ENCODE data around the gene P2RY4.
"Not testable (repeated sequence)": the region's sequence is repeated elsewhere in the genome, so short reads cannot be mapped to it uniquely, and the experiment has no call there.

Gene P2RY4

DNA sequence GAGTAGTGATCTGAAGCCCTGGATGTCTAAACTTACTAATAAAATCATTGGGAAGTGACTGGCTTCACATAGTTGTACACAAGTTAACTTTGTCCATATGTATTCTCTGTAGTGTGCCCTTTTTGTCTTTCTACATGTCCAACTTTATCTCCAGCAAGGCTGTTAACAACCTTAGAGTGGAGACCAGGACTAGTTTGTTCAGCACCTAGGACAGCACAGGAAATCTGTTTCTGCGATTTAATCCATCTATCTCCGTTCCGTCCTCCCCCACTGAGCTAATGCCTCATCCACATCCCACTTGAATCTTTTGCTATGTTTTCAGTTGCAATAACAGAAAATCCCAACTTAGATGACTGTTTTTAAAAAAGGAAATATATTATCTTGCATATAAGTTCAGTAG is 4.8 kb upstream of the P2RY4 start:
- H3K9me3 ChIP-seq (ENCODE audit: control insufficient read depth, insufficient read depth, low read length): no peaks in the 10 kb centered on the region
- H3K36me3 ChIP-seq (ENCODE audit: control insufficient read depth, insufficient read depth, low read length): no peaks in the 10 kb centered on the region
- no peak overlapping the region for H3K4me3 ChIP-seq (ENCODE audit: low read depth, low read length)
- no peak overlapping the region for H3K9ac ChIP-seq (ENCODE audit: low read depth, low read length)
- H3K4me1 ChIP-seq (ENCODE audit: control insufficient read depth, insufficient read depth, low read length): no peaks in the 10 kb centered on the region
- H3K27me3 ChIP-seq (ENCODE audit: control insufficient read depth, insufficient read depth, low read length): no peaks in the 10 kb centered on the region

DNA sequence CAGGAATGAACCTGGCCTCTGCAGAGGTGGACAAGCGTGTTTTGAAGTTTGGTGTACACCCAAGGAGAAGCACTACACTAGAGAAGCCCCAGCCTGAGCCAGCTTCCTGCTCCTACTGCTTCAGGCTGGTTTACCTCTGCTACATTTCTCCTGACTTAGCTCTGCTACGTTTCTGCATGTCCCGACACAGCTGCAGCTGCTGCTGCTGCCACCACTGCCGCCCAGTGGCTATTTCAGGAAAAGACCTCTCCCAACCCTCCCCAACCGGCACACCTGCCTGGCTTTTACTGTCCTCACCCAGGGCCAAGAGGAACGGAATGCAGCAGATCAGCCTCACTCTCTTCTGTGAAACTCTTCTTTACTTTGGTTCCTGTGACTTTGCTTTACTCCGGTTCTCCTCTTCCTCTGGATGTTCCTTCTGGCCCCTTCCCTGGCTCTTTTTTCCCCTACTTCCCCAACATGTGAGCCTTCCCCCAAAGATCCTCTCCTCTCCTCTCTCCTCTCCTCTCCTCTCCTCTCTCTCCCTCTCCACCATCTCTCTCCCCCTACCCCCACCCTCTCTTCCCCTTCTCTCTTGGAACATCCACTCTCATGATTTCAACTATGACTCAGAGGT is 3.1 kb upstream of the P2RY4 start:
- no peak overlapping the region for H3K9ac ChIP-seq (ENCODE audit: low read depth, low read length)
- H3K4me3 ChIP-seq (ENCODE audit: low read depth, low read length): no peak overlapping the region
- H3K36me3 ChIP-seq (ENCODE audit: control insufficient read depth, insufficient read depth, low read length): no peaks in the 10 kb centered on the region
- H3K4me1 ChIP-seq (ENCODE audit: control insufficient read depth, insufficient read depth, low read length): no peaks in the 10 kb centered on the region
- H3K9me3 ChIP-seq (ENCODE audit: control insufficient read depth, insufficient read depth, low read length): no peaks in the 10 kb centered on the region
- H3K27me3 ChIP-seq (ENCODE audit: control insufficient read depth, insufficient read depth, low read length): no peaks in the 10 kb centered on the region

DNA sequence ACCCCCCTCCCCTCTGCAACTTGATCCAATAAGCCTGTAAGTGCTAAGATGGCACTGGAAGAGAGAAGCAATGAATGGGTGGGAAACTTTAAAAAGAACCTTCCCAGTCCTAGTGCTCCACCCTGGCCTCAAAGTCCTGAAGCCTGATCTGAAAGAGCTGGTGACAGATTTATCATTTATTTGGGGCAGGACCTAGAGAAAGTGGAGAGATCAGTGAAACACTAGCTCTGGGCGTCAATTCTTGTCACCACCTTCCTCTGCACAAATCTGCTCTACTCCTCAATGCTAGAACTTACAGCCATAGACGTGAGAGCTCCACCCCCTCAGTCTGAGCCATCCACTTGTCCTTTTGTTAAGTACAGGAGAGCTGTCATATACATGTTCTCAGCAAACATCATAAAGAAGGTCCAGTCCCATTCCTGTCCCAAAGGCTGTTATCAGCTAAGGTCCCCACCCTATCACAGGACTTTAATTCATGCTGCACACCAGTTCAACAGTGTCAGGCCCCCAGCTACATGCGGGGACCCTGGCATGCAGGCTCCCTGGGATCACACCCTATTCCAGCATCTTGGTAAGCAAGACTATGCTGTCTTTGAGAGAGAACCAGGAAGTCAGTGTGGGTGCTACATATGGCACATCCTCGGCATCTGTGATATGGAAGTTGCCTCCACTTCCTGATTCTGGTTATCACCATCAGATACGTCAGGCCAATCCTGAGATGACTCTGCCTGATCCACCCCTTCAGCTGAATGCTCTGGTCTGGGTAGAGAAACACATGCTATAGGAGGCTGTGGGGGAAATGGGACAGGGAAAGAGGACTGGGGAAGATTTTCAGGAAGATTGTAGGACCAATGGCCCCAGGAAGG is 2.3 kb downstream of the P2RY4 start:
- Histone ChIP-seq H3K4me3 (ENCODE audit: low read depth, low read length) (no peak overlapping the region), H3K9me3 (ENCODE audit: control insufficient read depth, insufficient read depth, low read length) (no peaks in the 10 kb centered on the region), H3K9ac (ENCODE audit: low read depth, low read length) (no peak overlapping the region), H3K4me1 (ENCODE audit: control insufficient read depth, insufficient read depth, low read length) (no peaks in the 10 kb centered on the region), H3K36me3 (ENCODE audit: control insufficient read depth, insufficient read depth, low read length) (no peaks in the 10 kb centered on the region), H3K27me3 (ENCODE audit: control insufficient read depth, insufficient read depth, low read length) (no peaks in the 10 kb centered on the region)

DNA sequence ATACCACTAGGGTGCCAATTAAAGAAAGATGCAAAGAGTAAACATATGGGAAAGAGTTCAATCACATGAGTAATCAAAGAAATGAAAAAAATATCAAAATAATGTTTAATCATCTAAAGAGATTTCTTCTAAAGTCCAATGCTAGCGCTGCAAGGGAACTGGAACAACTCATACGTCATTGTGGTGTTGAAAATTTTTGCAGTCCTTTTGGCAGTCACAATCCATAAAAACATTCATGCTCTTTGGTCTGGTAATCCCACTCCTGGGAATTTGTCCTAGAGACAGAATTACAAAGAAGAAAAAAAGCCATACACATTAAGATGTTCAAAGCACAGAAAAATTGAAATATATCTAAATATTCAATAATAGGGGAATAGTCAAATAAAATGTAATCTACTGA is 4.6 kb downstream of the P2RY4 start:
- H3K9ac ChIP-seq (ENCODE audit: low read depth, low read length): no peak overlapping the region
- no peak overlapping the region for H3K4me3 ChIP-seq (ENCODE audit: low read depth, low read length)
- H3K9me3 ChIP-seq (ENCODE audit: control insufficient read depth, insufficient read depth, low read length): no peaks in the 10 kb centered on the region
- no peaks in the 10 kb centered on the region for H3K4me1 ChIP-seq (ENCODE audit: control insufficient read depth, insufficient read depth, low read length)
- H3K27me3 ChIP-seq (ENCODE audit: control insufficient read depth, insufficient read depth, low read length): no peaks in the 10 kb centered on the region
- no peaks in the 10 kb centered on the region for H3K36me3 ChIP-seq (ENCODE audit: control insufficient read depth, insufficient read depth, low read length)

DNA sequence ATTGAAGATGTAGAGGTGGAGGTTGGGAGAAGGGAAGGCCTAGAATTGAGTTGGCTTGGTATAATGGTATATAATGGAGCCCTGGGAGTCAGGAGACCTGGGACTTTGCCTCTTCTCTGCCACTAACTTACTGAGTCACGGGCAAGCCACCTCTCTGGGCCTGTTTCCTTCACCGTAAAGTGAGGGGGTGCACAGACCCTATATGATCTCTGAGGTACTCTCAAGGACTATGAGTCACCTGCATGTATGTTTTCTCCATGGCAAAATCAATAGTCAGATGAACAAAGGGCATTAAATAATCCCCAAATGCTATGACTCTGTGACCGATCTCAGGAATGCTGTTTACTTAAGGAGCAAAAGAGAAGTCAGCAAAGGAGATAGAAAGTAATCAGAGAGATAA is 5.1 kb downstream of the P2RY4 start:
- no peaks in the 10 kb centered on the region for H3K9me3 ChIP-seq (ENCODE audit: control insufficient read depth, insufficient read depth, low read length)
- H3K27me3 ChIP-seq (ENCODE audit: control insufficient read depth, insufficient read depth, low read length): no peaks in the 10 kb centered on the region
- H3K4me1 ChIP-seq (ENCODE audit: control insufficient read depth, insufficient read depth, low read length): no peaks in the 10 kb centered on the region
- H3K9ac ChIP-seq (ENCODE audit: low read depth, low read length): no peak overlapping the region
- no peak overlapping the region for H3K4me3 ChIP-seq (ENCODE audit: low read depth, low read length)
- H3K36me3 ChIP-seq (ENCODE audit: control insufficient read depth, insufficient read depth, low read length): no peaks in the 10 kb centered on the region

DNA sequence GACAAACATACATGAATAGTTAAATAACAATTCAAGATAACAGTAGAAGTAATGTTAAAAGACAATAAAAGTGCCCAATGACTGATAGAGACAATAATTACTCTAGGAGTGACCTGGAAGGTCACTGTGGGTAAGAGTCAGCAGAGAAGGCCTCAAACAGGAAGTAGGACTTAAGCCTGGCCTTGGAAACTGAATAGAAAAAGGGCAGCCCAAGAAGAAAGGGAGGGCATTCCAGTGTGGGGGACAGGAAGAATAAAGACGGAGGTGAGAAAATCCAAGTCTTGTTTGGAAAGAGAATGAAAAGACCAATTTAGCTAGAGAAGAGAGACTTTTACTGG is 6.0 kb downstream of the P2RY4 start:
- Histone ChIP-seq H3K4me3 (ENCODE audit: low read depth, low read length) (no peak overlapping the region), H3K4me1 (ENCODE audit: control insufficient read depth, insufficient read depth, low read length) (no peaks in the 10 kb centered on the region), H3K9me3 (ENCODE audit: control insufficient read depth, insufficient read depth, low read length) (no peaks in the 10 kb centered on the region), H3K36me3 (ENCODE audit: control insufficient read depth, insufficient read depth, low read length) (no peaks in the 10 kb centered on the region), H3K9ac (ENCODE audit: low read depth, low read length) (no peak overlapping the region), H3K27me3 (ENCODE audit: control insufficient read depth, insufficient read depth, low read length) (no peaks in the 10 kb centered on the region)

DNA sequence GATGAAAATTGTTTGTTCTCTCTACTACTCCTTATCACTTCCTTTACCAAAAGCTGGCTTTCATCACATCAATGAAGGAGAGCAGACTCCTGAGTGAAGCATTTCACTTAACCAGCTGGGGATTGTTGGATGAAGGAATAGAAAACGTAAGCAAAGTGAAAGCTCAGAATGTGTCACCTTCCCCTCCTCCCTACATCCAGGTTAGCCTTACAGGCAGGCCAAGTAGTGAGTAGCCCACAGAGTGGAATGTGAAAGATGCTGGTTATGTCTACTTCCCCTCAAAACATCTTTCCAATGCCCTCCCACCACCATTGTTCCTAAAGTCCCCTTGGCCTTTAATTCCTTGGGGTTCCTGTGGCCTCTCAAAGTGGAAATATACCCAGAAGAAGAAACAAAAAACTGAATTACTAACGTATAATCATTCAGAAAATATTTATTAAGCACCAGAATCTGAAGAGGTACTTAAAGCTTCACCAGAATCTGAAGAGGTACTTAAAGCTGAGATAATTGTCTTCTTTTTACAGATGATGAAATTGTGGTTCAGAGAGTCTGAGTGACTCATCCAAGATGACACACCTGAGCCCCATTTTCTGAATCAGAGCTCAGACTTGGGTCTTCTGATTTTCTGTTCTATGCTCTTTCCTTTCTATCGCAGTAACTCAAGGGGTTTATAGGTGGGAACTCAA is 6.5 kb downstream of the P2RY4 start:
- no peak overlapping the region for H3K4me3 ChIP-seq (ENCODE audit: low read depth, low read length)
- no peak overlapping the region for H3K9ac ChIP-seq (ENCODE audit: low read depth, low read length)
- no peaks in the 10 kb centered on the region for H3K27me3 ChIP-seq (ENCODE audit: control insufficient read depth, insufficient read depth, low read length)
- H3K9me3 ChIP-seq (ENCODE audit: control insufficient read depth, insufficient read depth, low read length): no peaks in the 10 kb centered on the region
- no peaks in the 10 kb centered on the region for H3K4me1 ChIP-seq (ENCODE audit: control insufficient read depth, insufficient read depth, low read length)
- H3K36me3 ChIP-seq (ENCODE audit: control insufficient read depth, insufficient read depth, low read length): no peaks in the 10 kb centered on the region

DNA sequence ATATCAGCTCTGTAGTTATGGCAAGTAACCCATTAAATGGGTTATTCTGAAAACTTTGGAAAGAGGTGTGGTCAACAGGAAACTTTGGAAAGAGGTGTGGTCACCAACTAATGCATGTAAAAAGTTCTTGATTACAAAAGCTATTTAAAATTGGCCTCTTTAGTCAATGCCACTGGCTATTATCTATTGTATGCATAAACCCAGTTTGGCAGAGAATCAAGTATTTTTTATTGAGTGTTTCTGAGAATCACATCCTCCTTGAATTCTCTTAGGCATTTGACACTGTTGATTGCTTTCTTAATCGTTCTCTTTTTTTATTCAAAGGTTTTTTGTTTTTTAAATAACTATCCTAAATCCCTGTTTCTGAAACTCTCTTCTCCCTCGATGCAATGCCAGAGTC is 7.5 kb downstream of the P2RY4 start:
- no peak overlapping the region for H3K9ac ChIP-seq (ENCODE audit: low read depth, low read length)
- no peaks in the 10 kb centered on the region for H3K36me3 ChIP-seq (ENCODE audit: control insufficient read depth, insufficient read depth, low read length)
- H3K27me3 ChIP-seq (ENCODE audit: control insufficient read depth, insufficient read depth, low read length): no peaks in the 10 kb centered on the region
- H3K4me1 ChIP-seq (ENCODE audit: control insufficient read depth, insufficient read depth, low read length): no peaks in the 10 kb centered on the region
- no peak overlapping the region for H3K4me3 ChIP-seq (ENCODE audit: low read depth, low read length)
- H3K9me3 ChIP-seq (ENCODE audit: control insufficient read depth, insufficient read depth, low read length): no peaks in the 10 kb centered on the region

DNA sequence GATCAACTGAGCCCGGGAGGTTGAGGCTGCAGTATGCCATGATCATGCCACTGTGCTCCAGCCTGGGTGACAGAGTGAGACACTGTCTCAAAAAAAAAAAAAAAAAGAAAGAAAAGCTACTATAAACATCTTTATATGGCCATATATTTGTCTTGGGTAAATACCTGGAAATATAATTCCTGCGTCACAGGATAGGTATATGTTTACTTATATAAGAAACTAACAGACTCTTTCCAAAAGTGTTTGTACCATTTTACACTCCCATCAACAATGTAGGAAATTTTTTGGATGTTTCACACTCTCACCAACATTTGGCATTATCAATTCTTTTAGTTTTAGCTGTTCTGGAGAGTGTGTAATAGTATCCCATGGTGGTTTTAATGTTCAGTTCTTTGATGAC is 12.8 kb downstream of the P2RY4 start:
- no peaks in the 10 kb centered on the region for H3K36me3 ChIP-seq (ENCODE audit: control insufficient read depth, insufficient read depth, low read length)
- no peaks in the 10 kb centered on the region for H3K4me1 ChIP-seq (ENCODE audit: control insufficient read depth, insufficient read depth, low read length)
- H3K27me3 ChIP-seq (ENCODE audit: control insufficient read depth, insufficient read depth, low read length): no peaks in the 10 kb centered on the region
- no peaks in the 10 kb centered on the region for H3K9me3 ChIP-seq (ENCODE audit: control insufficient read depth, insufficient read depth, low read length)
- H3K9ac ChIP-seq (ENCODE audit: low read depth, low read length): no peak overlapping the region
- H3K4me3 ChIP-seq (ENCODE audit: low read depth, low read length): no peak overlapping the region

DNA sequence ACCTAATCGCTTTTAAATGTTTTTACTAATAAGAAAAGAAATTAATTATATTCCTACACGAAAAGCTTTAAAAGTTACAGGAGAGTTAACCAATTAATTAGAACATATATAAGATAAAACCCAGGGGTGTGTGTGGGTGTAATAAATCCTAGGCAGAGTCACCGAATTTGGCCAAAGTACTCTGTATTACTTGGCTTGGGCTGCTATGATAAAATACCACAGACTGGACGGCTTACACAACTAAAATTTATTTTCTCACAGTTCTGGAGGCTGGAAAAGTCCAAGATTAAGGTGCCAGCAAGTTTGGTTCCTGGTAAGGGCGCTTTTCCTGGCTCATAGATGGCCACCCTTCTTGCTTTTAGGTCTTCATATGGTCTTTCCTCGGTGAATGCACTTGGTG is 15.1 kb downstream of the P2RY4 start:
- H3K4me1 ChIP-seq (ENCODE audit: control insufficient read depth, insufficient read depth, low read length): no peaks in the 10 kb centered on the region
- no peaks in the 10 kb centered on the region for H3K27me3 ChIP-seq (ENCODE audit: control insufficient read depth, insufficient read depth, low read length)
- no peaks in the 10 kb centered on the region for H3K36me3 ChIP-seq (ENCODE audit: control insufficient read depth, insufficient read depth, low read length)
- no peak overlapping the region for H3K9ac ChIP-seq (ENCODE audit: low read depth, low read length)
- no peaks in the 10 kb centered on the region for H3K9me3 ChIP-seq (ENCODE audit: control insufficient read depth, insufficient read depth, low read length)
- no peak overlapping the region for H3K4me3 ChIP-seq (ENCODE audit: low read depth, low read length)

DNA sequence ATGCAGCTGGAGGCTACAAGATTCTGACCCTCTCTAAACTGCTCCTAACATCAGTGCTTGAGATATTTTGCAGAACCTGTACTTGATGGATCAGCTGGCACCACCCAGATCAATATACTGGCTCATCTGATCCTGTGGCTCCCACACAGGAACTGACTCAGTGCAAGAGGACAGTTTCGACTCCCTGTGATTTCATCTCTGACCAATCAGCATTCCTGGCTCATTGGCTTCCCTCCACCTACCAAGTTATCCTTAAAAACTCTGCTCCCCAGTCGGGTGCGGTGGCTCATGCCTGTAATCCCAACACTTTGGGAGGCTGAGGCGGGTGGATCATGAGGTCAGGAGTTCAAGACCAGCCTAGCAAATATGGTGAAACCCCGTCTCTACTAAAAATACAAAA is 16.4 kb downstream of the P2RY4 start:
- not testable (repeated sequence) for H3K4me1 ChIP-seq (ENCODE audit: control insufficient read depth, insufficient read depth, low read length); H3K9me3 ChIP-seq (ENCODE audit: control insufficient read depth, insufficient read depth, low read length); H3K4me3 ChIP-seq (ENCODE audit: low read depth, low read length); H3K27me3 ChIP-seq (ENCODE audit: control insufficient read depth, insufficient read depth, low read length); H3K36me3 ChIP-seq (ENCODE audit: control insufficient read depth, insufficient read depth, low read length); H3K9ac ChIP-seq (ENCODE audit: low read depth, low read length)

DNA sequence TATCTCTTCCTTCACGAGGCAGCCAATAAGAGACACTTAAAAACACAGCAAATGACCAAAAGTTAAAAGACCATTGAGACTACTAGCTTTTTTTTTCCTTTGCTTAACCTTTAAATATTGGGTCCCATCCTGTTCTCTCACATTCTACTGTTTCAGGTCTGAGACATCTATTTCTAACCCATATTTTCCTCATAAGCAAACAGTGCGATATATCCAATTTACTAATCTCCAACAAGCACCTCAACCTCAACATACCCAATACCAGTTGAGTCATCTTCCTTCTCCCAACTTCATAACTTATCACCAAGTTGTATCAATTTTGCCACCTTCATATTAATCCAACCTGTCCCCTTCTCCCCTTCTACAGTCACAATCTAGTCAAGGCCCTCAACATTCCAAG is 18.5 kb downstream of the P2RY4 start:
- Histone ChIP-seq H3K4me1 (ENCODE audit: control insufficient read depth, insufficient read depth, low read length) (no peaks in the 10 kb centered on the region), H3K9me3 (ENCODE audit: control insufficient read depth, insufficient read depth, low read length) (peaks cover 2% of the 10 kb centered on the region), H3K4me3 (ENCODE audit: low read depth, low read length) (no peak overlapping the region), H3K27me3 (ENCODE audit: control insufficient read depth, insufficient read depth, low read length) (no peaks in the 10 kb centered on the region), H3K9ac (ENCODE audit: low read depth, low read length) (no peak overlapping the region), H3K36me3 (ENCODE audit: control insufficient read depth, insufficient read depth, low read length) (no peaks in the 10 kb centered on the region)

All from iPS-15b (cell line).